Hematopoietic multipotent progenitor cell treated with erythropoietin and hydrocortisone succinate and interleukin-3 and kit ligand, for 4 days (in vitro differentiated cells): ENCODE results near the gene SOS1.

Experiments
- DNase-seq: peaks from one replicate; pipeline ENCODE4 v3.0.0-alpha.2; 2015

SOS1 gene

DNA sequence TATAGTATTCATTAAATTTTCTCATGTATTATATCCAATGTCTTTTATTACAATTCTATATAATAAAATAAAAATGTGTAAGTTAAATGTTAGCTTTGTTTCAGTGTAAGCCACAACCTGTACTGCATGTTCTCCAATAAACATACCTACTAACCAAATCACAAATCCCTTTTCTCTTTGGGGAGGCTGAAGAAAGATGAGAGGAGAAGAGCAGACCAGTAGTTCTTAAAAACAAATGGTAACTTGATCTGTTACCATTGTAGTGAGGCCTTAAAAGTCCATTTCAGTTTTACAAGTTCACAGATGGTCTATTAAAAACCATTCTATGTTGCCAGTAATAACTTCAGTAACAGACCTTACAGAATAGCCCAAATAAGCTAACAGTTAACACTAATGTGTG is 100.5 kb downstream of the SOS1 start:
- DNase-seq: no peak

DNA sequence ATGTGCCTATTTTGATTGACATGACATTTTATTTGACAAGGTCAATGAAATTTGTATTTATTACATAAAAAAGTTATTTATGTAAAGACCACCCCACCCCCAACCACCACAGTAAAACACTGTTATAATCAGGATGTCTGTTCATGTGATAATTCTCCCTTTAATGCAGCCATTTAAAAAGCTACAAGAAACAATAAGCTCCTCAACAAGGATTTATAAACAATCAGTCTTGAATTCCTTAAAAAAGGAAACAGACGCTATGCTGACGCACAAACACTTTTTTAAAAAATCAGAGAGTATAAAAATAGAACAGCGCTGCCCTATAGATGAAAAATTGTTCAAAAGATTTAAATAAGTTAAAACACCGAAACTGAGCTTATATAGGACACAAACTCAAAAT is 102.2 kb downstream of the SOS1 start:
- DNase-seq: no peak

DNA sequence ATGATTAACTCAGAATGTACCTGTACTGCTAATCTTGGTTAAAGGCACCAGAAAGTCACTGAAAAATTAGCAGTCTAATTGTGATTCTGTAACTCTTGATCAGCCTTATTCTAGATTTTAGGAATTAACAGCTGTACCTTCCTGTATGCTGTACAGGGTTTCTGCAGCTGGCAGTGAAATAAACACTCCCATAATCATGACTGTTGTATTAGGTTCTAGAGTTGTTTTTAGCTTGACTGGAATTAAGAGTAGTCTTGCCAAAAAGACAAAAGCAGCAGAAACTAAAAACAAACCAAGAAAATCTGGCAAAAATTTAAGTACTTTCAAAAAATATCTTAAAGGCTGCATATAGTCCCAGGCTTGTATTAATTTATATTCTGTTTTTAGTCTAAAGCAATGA is 103.5 kb downstream of the SOS1 start:
- no peak for DNase-seq

DNA sequence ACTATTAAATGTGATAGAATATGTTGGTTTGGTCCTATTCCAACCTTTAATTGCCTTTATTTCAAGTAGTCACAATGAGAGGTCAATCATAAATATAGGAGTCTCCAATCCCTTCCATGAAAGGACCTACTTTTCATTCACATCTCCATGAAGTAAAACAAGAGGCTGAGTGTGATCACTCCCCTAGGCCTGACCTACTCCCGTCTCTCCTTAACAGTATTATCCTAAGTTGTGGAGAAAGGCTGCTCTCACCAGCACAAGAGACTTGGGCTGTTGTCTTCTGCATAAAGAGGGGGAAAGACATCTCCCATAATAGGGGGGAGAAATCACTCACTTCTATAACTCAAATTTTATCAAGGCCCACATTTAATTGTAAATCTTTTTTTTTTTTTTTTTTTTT is 105.4 kb downstream of the SOS1 start:
- DNase-seq: no peak

DNA sequence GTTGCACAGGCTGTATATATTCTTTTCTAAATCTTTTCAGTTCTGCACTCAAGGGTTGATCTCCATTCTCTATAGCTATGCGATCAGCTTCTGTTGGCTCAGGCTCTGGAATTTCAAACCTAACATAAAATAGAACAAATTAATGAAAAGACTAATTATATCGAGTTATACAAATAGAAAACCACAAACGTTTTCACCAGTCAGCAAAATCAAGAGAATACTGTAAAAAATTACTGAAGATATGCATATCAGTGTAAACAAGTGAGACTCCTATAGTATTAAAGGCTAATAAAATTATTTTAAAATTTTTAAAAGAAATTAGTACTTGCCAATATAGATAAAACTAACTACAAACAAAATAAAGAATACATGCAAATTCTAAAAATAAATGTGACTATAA is 107.0 kb downstream of the SOS1 start:
- DNase-seq: no peak

DNA sequence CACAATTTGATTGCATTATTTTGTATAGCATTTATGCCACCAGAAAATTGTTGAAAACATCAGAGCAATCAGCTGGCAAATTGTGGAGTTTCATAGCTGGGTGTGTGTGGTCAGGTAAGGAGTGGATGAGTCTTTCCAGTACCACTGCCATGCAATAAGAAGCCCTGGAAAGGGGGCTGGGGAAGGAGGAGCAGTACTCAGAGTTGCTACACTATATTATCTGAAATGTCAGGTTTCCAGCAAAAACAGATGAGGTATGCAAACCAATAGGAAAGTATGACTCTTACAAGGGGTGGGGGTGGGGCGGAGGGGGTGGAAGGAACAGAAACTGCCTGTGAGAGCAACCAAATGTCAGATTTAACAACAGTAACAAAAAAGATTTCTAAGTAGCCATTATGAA is 112.2 kb downstream of the SOS1 start:
- no peak for DNase-seq

DNA sequence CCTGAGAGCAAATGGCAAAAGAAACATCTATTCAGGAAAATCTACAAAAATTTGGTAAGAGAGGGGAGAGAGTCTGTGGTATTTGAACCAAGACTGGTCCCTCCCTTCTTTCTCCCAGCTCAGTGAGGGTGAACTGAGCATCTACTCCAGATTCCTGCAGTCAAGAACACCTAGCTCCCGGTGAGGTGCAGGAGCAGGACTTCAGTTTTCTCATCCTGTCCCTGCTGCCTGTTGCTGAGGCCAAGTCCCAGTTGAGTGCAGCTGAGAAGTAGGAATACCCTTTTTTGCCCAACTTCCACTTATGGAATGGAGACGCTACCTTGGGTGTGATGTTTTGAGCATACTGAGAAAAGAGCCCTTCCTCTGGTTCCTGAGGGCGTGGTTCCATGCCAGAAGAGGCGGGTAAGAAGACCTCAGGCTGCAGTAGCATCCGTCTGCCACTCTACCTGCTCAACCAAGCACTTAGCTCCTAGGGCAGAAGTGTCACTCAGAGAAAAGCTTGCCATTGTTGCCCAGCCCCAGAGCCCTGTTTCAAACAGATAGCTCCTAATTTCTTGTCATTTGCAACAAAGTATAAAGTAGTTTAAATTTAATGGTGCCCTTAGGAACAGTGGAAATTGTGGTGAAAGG is 112.9 kb downstream of the SOS1 start:
- DNase-seq: peak; percentile 23

DNA sequence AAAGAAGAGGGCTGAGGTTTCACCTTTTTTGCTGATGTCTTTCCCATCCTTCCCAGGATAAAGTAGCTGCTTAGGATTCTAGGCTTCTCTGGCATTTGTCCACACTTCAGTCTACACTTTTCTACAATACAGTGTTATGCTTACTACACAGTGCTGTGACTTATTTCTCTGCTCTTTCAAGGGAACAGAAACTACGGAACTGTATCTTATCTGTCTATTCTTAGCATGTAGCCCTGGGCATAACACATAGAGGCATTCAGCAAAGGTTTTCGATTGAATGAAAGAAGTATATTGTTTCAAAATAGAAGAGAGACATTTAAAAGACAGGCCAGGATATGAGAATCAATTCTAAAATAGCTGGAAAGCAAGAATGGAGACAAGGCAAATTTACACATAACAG is 120.3 kb downstream of the SOS1 start:
- no peak for DNase-seq

DNA sequence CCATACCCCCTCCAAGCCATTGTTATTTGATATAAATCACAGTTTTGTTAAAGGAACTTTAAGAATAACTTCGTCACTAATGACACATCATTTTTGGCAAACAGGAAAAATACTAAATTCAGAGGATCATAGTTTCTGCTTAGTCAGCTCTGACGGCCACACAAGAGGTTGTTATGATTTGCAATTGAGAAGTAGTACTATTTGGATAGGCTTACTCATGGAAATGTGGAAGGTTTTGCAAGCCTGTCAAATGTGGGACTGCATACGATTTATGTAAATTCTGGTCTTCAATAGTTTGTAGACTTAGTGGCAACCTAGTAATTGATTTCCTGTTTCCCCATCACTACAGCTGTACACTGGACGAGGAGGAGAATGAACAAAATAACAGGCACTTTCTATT is 123.1 kb downstream of the SOS1 start:
- DNase-seq: peak; percentile 28

DNA sequence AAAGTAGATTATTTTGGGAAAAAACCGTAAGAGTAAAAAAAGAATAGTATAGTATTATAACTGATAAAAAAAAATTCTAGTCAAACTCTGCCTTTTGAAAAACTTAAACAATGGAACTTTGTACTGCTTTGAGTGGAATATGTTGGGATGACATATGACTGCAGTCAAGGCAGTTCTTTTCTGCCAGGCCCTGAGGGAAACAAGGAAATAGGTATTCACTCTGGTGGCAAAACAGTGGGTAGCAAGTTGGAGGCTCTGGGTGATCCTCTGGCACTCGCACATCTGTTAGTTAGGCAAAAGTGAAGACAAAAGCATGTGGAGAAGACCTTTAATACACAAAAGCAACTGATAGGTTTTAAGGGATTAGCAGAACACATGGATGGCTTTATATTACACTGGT is 129.0 kb downstream of the SOS1 start:
- DNase-seq: no peak

DNA sequence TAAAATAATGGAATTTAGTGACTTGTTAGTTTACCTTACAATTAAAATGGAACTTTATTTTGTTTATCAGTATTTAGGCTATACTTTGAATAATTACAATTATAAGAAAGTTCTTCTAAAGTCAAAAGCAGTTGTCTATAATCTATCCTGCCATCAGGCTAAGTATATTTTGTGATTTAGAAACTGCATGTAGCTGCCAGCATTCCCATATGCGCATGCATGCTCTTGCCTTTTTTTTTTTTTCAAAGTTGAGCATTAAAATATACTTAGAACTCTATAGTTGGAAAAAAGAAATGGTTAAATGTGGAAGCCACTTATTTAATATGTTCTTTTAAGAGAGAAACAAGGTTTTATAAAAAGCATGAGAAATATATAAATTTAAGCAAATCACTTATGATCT is 132.1 kb downstream of the SOS1 start:
- DNase-seq: no peak

DNA sequence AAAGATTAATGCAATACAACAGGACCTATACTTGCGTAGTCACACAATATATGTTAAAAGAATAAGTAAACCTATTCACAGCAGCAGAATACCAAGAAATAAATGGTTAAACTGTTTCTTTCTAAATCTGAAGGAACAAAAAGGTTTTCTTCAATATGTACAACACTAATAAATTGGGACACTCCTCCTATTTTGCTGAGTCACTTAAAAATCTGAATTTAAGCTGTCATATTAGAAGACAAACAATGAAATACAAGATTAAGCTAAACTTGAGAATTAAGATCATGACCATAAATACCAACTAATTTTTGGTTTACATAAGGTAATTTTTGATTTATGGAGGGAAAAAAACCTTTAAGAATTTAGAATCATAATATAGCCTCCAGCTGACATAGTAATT is 138.4 kb downstream of the SOS1 start:
- no peak for DNase-seq

DNA sequence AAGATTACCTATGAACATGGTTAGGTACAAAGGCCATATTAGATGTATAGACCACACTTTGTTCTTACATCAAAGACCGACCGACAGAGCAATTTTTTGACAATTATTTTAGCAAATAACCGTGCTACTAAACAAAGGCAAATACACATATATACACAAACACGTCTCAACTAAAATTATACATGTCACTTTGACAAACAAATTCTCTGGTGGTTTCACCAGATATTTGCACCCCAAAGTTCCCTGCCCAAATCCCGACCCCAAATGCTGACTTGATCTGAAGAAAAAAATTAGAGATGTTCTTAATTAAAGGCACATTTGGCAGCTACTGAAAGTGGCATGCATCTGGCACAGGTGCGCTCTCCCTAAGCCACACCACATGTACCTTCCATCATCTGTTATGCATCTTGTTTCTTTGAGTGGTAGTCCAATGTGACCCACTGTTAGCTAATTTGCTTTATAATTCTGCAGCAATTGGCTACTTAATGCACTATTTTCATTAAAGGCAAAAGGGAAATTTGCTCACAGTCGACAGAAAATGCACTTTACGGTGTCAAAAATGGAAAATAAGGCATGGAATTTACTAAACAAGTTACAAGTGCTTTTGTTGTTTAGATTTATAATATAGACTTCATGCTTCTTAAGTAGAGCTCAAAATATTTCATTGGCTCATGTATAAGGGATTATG is 139.0 kb downstream of the SOS1 start:
- no peak for DNase-seq

DNA sequence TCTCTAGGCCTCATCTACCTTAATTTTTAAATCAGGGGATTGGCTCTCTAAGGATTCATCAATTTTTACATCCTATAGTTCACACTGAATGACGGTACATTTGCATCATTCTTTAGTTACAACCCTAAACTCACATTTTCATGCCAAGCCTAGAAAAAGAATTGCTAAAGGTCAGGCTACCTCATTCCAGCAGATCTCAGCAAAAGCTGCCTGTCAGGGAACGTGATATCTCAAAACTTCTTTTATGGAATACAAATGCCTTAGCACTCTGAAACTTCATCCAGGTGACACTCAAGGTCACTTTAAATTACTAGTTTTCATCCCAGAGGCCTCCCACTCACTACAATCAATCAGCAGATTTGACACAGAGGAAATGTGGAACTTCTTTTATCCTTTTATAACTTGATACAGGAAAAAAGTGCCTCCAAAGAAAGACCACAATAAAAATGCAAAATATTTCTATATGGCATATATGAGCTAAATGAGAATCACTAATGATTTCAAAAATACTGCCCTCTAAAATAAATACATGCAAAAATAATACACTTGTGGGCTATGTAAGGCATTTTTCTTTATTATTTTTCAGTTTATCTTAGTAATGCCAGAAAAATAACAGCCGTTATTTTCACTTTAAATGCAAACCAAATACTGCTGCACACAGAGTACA is 139.7 kb downstream of the SOS1 start:
- DNase-seq: no peak

DNA sequence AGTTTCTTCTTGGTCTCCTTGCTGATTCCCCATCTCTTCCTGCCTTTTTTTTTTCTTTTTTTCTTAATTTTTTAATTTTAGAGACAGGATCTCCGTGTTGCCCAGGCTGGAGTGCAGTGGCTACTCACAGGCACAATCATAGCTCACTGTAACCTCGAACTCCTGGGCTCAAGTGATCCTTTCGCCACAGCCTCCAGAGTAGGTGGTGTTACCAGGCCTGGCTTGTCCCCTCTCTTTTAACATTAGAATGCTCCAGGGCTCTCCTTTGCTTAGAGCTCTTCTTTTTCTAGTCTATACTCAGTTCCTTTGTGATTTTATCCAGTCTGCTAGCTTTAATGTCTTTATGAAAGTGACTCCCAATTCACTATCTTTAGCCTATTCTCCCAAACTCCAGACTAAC is 141.9 kb downstream of the SOS1 start:
- DNase-seq: peak; percentile 29

DNA sequence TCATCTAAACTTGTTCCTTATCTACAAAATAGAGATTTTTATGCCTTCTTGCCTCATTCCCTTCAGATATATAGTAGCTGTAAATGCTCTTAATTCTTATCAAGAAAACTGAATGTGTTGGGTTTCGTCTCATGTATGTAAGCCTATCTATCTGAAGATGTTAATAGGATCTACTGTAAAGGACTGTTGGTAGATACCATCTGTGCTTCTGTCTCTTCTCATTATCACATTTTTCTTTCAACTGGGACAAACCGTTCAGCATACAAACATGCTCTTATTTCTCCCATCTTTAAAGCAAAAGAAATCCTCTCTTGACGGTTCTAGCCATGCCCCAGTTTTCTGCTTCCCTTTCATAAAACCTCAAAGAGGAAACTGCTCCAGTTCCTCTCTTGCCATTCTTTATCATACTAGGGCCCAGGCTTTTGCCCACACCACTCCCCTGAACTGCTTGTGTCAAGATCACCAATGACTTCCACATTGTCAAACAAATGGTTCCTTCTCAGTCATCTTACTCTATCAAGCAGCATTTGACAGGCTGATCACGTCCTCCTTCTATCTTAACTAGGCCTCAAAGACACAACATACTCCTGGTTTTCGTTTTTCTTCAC is 142.5 kb downstream of the SOS1 start:
- peak; percentile 81 for DNase-seq

DNA sequence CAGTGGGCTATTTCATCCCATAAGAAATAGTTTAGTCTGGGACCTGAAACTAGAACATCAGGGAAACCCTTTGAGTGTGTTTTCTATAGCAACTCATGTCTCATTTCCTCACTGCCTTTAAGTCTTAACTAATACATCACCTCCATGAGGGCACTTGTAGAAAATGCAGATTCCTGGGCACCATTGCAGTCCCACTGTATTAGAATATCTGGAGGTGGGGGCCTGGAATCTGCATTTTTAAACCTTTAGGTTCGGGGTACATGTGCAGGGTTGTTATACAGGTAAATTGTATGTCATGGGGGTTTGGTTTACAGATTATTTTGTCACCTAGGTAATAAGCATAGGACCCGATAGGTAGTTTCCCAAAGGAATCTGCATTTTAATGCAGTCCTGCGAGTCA is 143.8 kb downstream of the SOS1 start:
- DNase-seq: no peak

DNA sequence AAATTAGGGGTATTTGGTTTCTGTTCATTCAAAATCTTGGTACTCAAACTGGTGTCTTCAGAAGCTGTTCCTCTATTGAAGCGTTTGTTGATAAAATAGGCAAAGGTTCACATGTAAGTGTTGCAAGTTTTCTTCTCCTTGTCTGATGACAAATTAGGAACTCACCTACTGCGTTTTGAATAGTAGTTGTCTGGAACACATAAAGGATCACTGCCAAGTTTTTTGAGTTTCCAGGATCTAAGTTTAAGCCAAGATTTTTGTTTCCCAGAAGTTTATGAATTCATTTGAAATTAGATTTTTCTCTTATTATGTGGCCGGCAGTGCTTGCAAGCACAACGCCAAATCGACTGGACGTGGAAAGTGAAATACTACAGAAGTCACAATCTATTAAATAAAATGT is 145.8 kb downstream of the SOS1 start:
- no peak for DNase-seq

DNA sequence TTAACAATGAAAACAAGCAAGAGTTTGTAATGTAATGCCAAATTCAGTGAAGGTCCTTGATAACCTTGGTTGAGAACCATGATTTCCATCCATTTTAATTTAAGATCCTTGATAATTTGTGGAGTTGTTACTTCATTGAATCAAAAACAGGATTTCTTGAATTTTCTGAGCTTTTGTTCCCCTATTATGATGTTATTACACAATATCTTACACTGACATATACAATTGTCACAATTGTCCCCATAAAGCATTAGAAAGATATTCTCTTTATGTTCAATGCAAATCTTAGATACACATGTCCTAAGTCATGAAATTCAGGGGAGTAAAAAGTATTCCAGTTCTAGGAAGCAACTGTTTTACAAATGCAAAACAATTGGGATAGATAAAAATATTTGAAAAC is 147.6 kb downstream of the SOS1 start:
- DNase-seq: no peak

DNA sequence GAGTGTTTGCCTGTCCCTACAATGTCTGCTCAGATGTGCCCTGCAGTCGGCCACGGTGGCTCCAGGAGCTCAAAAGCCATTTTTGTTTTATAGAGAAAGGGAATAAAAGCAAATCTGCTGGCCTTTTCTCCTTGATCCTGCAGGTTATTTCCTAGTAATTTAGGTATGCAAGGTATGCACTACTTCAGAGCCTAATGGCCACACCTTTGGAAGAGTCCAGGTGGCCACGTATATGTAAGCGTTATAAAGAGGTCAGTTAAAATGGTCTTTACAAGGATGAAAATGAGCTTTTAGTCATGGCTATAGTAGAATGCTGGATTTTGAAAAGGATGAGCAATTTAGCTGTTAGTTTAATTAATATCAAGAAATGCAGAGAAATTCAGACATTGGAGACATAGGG is 149.5 kb downstream of the SOS1 start:
- DNase-seq: no peak

DNA sequence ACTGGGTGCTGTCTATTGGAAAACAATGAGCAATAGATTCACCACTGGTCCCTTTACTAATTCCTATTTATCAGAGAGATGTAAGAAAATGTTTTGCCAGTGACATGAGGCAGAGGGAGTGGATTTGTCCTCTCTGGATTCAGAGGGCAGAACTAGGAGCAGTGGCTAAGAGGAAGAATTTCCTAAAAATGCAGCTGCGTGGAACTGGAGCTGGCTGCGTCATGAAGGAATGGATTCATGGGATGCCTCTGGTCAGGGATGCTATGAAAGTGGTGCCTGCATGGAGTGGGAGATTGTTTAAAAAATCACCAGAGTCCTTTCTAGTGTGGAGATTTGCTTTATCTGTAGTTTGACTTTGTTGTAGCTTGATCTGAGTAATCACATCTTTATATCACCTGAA is 152.8 kb downstream of the SOS1 start:
- no peak for DNase-seq

DNA sequence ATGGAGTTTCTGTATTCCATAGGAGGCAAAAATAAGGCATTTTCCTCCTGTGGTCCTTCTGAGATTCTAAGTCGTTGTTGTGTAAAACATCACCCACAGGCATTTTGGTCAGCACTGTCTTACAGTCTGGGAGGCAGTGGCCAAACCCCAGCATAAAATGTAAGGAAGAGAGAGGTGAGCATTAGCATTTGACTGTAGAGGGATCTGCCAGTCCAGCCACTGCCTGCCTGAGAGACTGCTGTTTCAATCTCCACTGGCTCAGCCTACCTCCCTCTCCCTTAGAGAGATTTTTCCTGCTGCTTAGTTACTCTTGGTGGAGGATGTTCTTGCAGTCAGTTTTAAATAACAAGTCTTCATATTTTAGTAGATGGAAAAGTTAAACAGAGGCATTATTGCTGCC is 154.2 kb downstream of the SOS1 start:
- no peak for DNase-seq

DNA sequence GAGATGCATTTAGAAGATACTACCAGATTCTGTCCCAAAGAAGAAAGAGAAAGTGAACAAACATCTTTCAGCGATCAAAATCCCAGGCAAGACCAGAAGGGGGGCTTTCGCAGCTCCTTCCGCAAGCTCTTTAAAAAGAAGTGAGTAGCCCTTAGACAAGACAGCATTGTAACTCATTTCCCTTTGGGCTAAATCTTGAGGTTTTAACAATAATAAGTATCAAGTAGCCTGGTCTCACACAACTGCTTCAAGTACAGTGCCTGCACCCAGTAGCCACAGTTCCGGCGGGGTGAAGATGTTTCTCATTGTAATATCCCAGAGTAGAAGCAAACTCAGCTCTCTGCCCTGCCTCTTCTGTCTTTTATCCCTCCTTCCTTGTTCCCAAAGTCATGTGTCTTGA is 154.8 kb downstream of the SOS1 start:
- no peak for DNase-seq

DNA sequence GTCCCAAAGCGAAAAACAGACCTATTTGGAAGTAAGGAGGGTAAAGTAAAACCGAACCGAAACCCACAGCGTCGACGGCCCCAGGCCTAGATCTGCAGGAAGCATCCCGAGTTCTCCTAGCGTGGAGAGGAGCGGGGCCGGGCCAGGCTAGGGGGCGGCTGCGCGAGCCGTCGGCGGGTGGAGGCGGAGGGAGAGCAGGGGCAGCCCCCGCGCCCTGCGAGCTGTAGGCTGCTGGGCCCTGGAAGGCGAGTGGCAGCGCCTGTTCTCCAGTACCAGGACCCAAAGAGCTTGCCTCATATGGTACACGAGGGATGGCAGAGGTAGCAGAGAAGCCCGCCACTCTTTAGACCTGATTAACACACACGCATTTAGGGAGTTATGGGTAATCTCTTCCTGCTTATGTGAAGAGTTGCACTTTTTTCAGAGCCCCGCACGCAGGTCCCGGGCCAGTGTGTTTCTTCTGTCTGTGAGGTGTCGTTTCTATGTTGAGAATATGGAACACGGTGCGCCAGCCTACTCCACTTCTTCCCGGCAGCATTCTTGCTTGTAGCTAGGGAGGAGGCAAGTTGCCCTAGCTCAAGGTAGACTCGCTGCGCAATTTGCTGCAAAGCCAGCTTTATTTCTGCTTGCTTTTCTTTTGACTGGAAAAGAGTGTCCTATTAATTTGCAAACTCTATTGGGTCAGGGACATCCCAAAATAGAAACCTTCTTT is 160.1 kb downstream of the SOS1 start:
- no peak for DNase-seq
